Endothelial cell of umbilical vein (primary cell): ENCODE measurements around the gene SIAH3. TPM values are rescaled to one million over a fixed set of nuclear protein-coding genes. Genes with fewer than 3 reads are reported as not detected.

Experiments
- BruUV-seq: library from RNA; stranded (reverse); fragments of 400-500 nt; replicated peaks from 2 replicates; lab custom pipeline; 2021; lab: Mats Ljungman, UMichigan
- CTCF ChIA-PET: fragments of 300-600, 350-600 bp; sonication (Branson Sonifier 250); formaldehyde crosslinking; loops from one replicate; lab custom pipeline; 2021; ENCODE audit warnings: antibody characterized with exemption, inconsistent platforms; lab: Charles Lee
- POLR2A ChIA-PET: fragments of 300-600, 350-600 bp; sonication (Branson Sonifier 250); formaldehyde crosslinking; loops from one replicate; lab custom pipeline; 2021; ENCODE audit warnings: antibody characterized with exemption, inconsistent platforms; lab: Charles Lee
- DNase-seq: peaks from one replicate; pipeline ENCODE4 v3.0.0-alpha.2; 2011; ENCODE audit warnings: low read depth, low spot score
- FAIRE-seq: peaks from 2 replicates; lab custom pipeline; 2011; peaks lifted over from hg19 to GRCh38; lab: Jason Lieb, UNC
- H2AFZ ChIP-seq: 2 replicates; pipeline ENCODE4 v1.6.0; 2012; ENCODE audit warnings: low read depth, low read length, control low read depth, inconsistent platforms
- H3K27ac ChIP-seq: 2 replicates; pipeline ENCODE4 v1.5.1; 2011; ENCODE audit warnings: low read depth, mild to moderate bottlenecking, control low read depth, low read length, moderate library complexity; ENCODE audit not compliant: insufficient read depth
- H3K27me3 ChIP-seq, 2 experiments: 2 replicates each; pipeline versions ENCODE4 v1.6.0 to v1.6.1; 2011; ENCODE audit warnings: low read length in 2 of 2, mixed read lengths in 1 of 2; ENCODE audit not compliant: control insufficient read depth in 2 of 2, insufficient read depth in 2 of 2
- H3K36me3 ChIP-seq, 2 experiments: 2 replicates in 1 of 2; 3 replicates in 1 of 2; pipeline ENCODE4 v1.5.1; 2011; ENCODE audit warnings: low read length in 2 of 2, mild to moderate bottlenecking in 1 of 2, moderate library complexity in 1 of 2; ENCODE audit not compliant: control insufficient read depth in 2 of 2, insufficient read depth in 2 of 2; ENCODE audit errors: extremely low read depth in 1 of 2
- H3K4me1 ChIP-seq: 3 replicates; pipeline ENCODE4 v1.5.1; 2011; ENCODE audit warnings: mild to moderate bottlenecking, low read length; ENCODE audit not compliant: control insufficient read depth, insufficient read depth; ENCODE audit errors: extremely low read depth
- H3K4me2 ChIP-seq: 2 replicates; pipeline ENCODE4 v1.6.1; 2011; ENCODE audit warnings: low read length, control low read depth, mixed read lengths; ENCODE audit not compliant: insufficient read depth
- H3K4me3 ChIP-seq, 3 experiments: fragments of 200-600 bp in 1 of 3; sonication (generic), shearing (Covaris generic) in 1 of 3; replicated peaks in 1 of 3; 2 replicates each; pipeline ENCODE4 v1.5.1; 2011 to 2016; ENCODE audit warnings: control low read depth in 3 of 3, low read length in 3 of 3, mild to moderate bottlenecking in 2 of 3, inconsistent platforms in 1 of 3, low read depth in 1 of 3, moderate library complexity in 1 of 3; ENCODE audit not compliant: insufficient read depth in 1 of 3
- H3K79me2 ChIP-seq: 2 replicates; pipeline ENCODE4 v1.6.0; 2012; ENCODE audit warnings: low read length, inconsistent platforms; ENCODE audit not compliant: control insufficient read depth, insufficient read depth
- H3K9ac ChIP-seq: replicated peaks from 2 replicates; pipeline ENCODE3; 2011; ENCODE audit warnings: low read length, control low read depth; ENCODE audit not compliant: insufficient read depth; ENCODE audit errors: extremely low read depth
- H3K9me1 ChIP-seq: replicated peaks from 3 replicates; pipeline ENCODE4 v1.6.0; 2011; ENCODE audit warnings: mild to moderate bottlenecking, low read length; ENCODE audit not compliant: control insufficient read depth, insufficient read depth; ENCODE audit errors: extremely low read depth
- H3K9me3 ChIP-seq: replicated peaks from 2 replicates; pipeline ENCODE4 v1.5.1; 2012; ENCODE audit warnings: low read length, inconsistent platforms; ENCODE audit not compliant: control insufficient read depth, insufficient read depth
- H4K20me1 ChIP-seq: replicated peaks from 2 replicates; pipeline ENCODE3; 2011; ENCODE audit warnings: mild to moderate bottlenecking, low read length; ENCODE audit not compliant: control insufficient read depth, insufficient read depth; ENCODE audit errors: extremely low read depth
- CTCF ChIP-seq, 2 donors: IDR thresholded peaks; 1 replicate in 1 of 2; 2 replicates in 1 of 2; pipeline ENCODE4 v1.5.1; 2011; ENCODE audit warnings: low read length in 2 of 2, mild to moderate bottlenecking in 2 of 2, moderate library complexity in 2 of 2, control low read depth in 1 of 2, inconsistent platforms in 1 of 2, low read depth in 1 of 2; ENCODE audit not compliant: insufficient read depth in 1 of 2; ENCODE audit errors: extremely low read depth in 1 of 2
- EZH2 ChIP-seq: IDR thresholded peaks from 2 replicates; pipeline ENCODE4 v1.6.1; 2012; ENCODE audit warnings: borderline replicate concordance, low read depth, mild to moderate bottlenecking, moderate library complexity, low read length, inconsistent platforms; ENCODE audit not compliant: severe bottlenecking
- FOS ChIP-seq: IDR thresholded peaks from 2 replicates; pipeline ENCODE4 v1.6.1; 2011; ENCODE audit warnings: mild to moderate bottlenecking, low read length, moderate library complexity, borderline replicate concordance; ENCODE audit not compliant: insufficient read depth
- GATA2 ChIP-seq: IDR thresholded peaks from 2 replicates; pipeline ENCODE4 v1.7.0; 2011; ENCODE audit warnings: low read depth, mild to moderate bottlenecking, moderate library complexity, mixed read lengths, low read length; ENCODE audit not compliant: insufficient read length, insufficient read depth
- JUN ChIP-seq: IDR thresholded peaks from 2 replicates; pipeline ENCODE4 v1.6.1; 2011; ENCODE audit warnings: borderline replicate concordance, low read depth; ENCODE audit not compliant: insufficient read length, insufficient read depth
- MYC ChIP-seq: IDR thresholded peaks from one replicate; pipeline ENCODE4 v1.6.1; 2011; ENCODE audit warnings: mild to moderate bottlenecking, low read depth, low read length
- POLR2A ChIP-seq: IDR thresholded peaks from 2 replicates; pipeline ENCODE4 v1.6.1; 2012; ENCODE audit warnings: low read depth, mild to moderate bottlenecking, control low read depth, low read length
- POLR2AphosphoS5 ChIP-seq: IDR thresholded peaks from 2 replicates; pipeline ENCODE4 v1.6.1; 2012; ENCODE audit warnings: low read depth, mild to moderate bottlenecking, control low read depth, low read length, moderate library complexity; ENCODE audit not compliant: insufficient read depth
- dilution Hi-C: fragments of 300-500 bp; cut with MboI; formaldehyde crosslinking; loops from one replicate; pipeline ENCODE4 v1.15.0; 2019; ENCODE audit warnings: low sequenced_read_pairs; ENCODE audit not compliant: extremely low pct_ligation_motif_present
- intact Hi-C: fragments of 100-400 bp; cut with micrococcal nuclease; formaldehyde crosslinking; loops from one replicate; pipeline ENCODE4 v1.10.0; 2022
- polyA plus RNA-seq, 4 experiments: library from polyadenylated mRNA; depleted of rRNA in 3 of 4; stranded (reverse) in 3 of 4; unstranded in 1 of 4; fragments of >200 nt; gene quantifications; 2 replicates each; pipeline versions ENCODE4 v1.2.1 to v1.2.3, GENCODE V29; 2011 to 2012; ENCODE audit warnings: missing spikeins in 1 of 4
- total RNA-seq: library from RNA; stranded (reverse); gene quantifications from 2 replicates; pipeline ENCODE4 v1.2.3, GENCODE V29; 2021
- TF ChIP-seq, protein P1 (sequence below): IDR thresholded peaks from 2 replicates; pipeline ENCODE4 v1.6.1; 2011; ENCODE audit not compliant: insufficient read depth, insufficient read length

SIAH3 gene
- total and polyA plus RNA-seq, 2 donors (not counting 3 experiments of a cell fraction or from before 2014, with no cell fraction given) = 0.03 TPM; not detected in 1

GRCh38 chr13:45744979-45745378, 106.6 kb downstream of the SIAH3 start:
- Histone ChIP-seq H3K9me1 (no peaks in the 10 kb centered on the region), H3K4me1 (no peaks in the 10 kb centered on the region), H3K36me3 (no peaks in the 10 kb centered on the region), H3K27me3 (peaks cover 0 to under 1% of the 10 kb centered on the region in 2 experiments), H3K9me3 (no peaks in the 10 kb centered on the region), H3K27ac (no peak overlapping the region), H3K4me3 (no peak overlapping the region), H3K9ac (no peak overlapping the region), H4K20me1 (no peaks in the 10 kb centered on the region), H3K79me2 (no peaks in the 10 kb centered on the region), H3K4me2 (no peak overlapping the region), H2AFZ (no peak overlapping the region)
- BruUV-seq = no TSS peak
- no peak for TF ChIP-seq POLR2AphosphoS5
- TF ChIP-seq JUN = no peak
- no peak for TF ChIP-seq GATA2
- no peak for TF ChIP-seq MYC
- no peak for TF ChIP-seq CTCF (IDR thresholded peaks at IDR 0.05; ENCODE audit: extremely low read depth in 1 of 2, insufficient read depth in 1 of 2, low read depth in 1 of 2, low read length in 2 of 2)
- no peak for TF ChIP-seq FOS
- TF ChIP-seq, protein P1, sequence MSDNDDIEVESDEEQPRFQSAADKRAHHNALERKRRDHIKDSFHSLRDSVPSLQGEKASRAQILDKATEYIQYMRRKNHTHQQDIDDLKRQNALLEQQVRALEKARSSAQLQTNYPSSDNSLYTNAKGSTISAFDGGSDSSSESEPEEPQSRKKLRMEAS = no peak
- TF ChIP-seq EZH2 = no peak
- no peak for TF ChIP-seq POLR2A
- ChIA-PET POLR2A (no interaction called here), CTCF (interaction anchor here (1.4 kb wide), 1 partner anchor 18 kb away, joined by 3 read pairs; no protein-coding TSS in a partner anchor)
- no peak for FAIRE-seq
- DNase-seq = no peak
- intact Hi-C loops (no loop called here), dilution Hi-C loops (no loop called here)
